ENCODE measurements around the gene PLA2G5.

Gene PLA2G5

DNA sequence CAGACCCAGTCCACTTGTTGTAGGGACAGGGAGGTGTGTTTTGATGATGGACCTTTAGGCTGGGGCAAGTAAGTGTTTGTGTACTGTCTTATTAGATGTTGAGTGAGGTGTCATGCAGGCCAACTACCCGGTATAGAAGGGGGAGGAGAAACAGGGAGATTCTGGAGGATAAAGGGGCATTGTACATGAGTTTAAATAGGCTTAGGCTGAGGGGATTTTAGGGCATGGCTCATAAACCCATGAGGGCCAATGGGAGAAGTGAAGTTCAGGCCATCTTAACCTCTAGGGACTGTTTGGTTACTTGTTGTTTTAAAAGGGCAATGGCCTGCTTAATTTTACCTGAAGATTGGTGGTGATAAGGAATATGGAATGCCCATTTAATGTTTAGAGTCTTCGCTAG is 38.2 kb upstream of the PLA2G5 start:
- TF ChIP-seq CTCF (IDR thresholded peaks at IDR 0.05) = no peak
- H3K4me3 ChIP-seq = no peak overlapping the region
- no peak overlapping the region for H3K27ac ChIP-seq
- H3K9me3 ChIP-seq = peaks cover 0 to 5% (median 2%) of the 10 kb centered on the region in 3 donors
- no peak for DNase-seq
- H3K36me3 ChIP-seq = no peaks in the 10 kb centered on the region
- intact Hi-C loops (cut with DNase I; ENCODE audit: low total_unique reads) = no loop called here
- no peaks in the 10 kb centered on the region for H3K4me1 ChIP-seq
- H3K27me3 ChIP-seq = peaks cover 0 to 28% of the 10 kb centered on the region in 2 donors

DNA sequence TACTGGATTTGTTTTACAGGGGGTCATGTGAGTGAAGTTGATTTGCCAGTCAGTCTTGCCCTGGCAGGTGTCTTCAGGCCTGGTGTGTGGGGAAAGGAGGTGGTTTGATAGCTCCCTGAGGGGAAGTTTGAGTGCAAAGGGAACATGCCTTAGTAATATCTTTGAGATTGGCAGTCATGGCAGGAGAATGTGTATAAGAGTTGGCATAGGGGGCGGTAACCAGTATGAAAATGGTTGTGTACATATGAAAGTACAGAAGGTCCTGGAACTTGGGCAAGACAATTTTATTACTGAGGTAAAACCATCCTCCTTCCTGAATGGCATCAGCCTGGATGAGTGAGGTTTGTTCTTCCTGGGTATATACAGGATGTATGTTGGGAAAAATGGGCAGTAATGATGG is 37.6 kb upstream of the PLA2G5 start:
- no peak for TF ChIP-seq CTCF (IDR thresholded peaks at IDR 0.05)
- Histone ChIP-seq H3K4me3 (no peak overlapping the region), H3K27me3 (peaks cover 0 to 28% of the 10 kb centered on the region in 2 donors), H3K9me3 (peaks cover 0 to 5% (median 2%) of the 10 kb centered on the region in 3 donors), H3K36me3 (no peaks in the 10 kb centered on the region), H3K4me1 (no peaks in the 10 kb centered on the region), H3K27ac (no peak overlapping the region)
- intact Hi-C loops (cut with DNase I; ENCODE audit: low total_unique reads) = no loop called here
- no peak for DNase-seq

DNA sequence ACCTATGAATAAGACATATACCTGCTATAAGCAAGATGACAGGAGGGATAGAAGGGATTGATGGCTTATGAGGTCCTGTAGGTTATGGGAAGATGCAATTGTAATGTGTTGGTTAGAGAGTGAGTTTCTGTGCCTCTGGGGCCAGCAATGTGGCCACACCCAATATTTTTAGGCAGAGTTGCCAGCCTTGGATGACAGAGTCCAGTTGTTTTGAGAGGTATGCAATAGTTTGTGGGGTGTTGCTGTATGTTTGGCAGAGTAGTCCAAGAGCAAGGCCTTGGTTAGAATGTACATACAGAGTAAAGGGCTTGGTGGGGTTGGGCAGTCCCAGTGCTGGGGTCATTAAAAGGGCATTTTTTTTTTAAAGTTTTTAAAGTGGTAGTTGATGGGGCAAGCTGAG is 36.6 kb upstream of the PLA2G5 start:
- no peak overlapping the region for H3K27ac ChIP-seq
- TF ChIP-seq CTCF (IDR thresholded peaks at IDR 0.05) = no peak
- no peaks in the 10 kb centered on the region for H3K4me1 ChIP-seq
- H3K36me3 ChIP-seq = no peaks in the 10 kb centered on the region
- H3K9me3 ChIP-seq = peaks cover 0 to 5% (median 2%) of the 10 kb centered on the region in 3 donors
- H3K27me3 ChIP-seq = peaks cover 0 to 28% of the 10 kb centered on the region in 2 donors
- H3K4me3 ChIP-seq = no peak overlapping the region
- DNase-seq = no peak
- intact Hi-C loops (cut with DNase I; ENCODE audit: low total_unique reads) = no loop called here

DNA sequence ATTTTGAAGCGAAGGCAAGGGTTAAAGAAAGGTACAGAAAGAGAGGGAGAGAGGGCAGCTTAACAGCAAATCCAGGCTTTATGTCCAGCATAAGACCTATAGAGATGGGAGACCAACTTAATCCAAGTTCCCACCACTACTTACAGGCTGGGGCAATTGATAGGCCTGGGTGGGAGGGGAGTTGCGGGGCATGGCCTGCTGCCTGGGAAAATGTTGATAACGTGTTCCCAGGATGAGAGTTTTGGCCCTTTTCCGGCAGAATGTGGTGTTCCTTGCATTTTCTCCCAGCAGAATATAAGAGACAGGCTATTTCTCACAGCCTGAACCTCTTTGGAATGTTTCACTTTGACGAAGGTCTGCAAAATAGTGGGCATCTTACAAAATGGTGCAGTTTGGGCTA is 34.9 kb upstream of the PLA2G5 start:
- Histone ChIP-seq H3K4me3 (no peak overlapping the region), H3K27me3 (peaks cover 0 to 19% of the 10 kb centered on the region in 2 donors), H3K4me1 (no peaks in the 10 kb centered on the region), H3K36me3 (no peaks in the 10 kb centered on the region), H3K9me3 (peaks cover 0 to 5% (median 2%) of the 10 kb centered on the region in 3 donors), H3K27ac (no peak overlapping the region)
- intact Hi-C loops (cut with DNase I; ENCODE audit: low total_unique reads) = no loop called here
- TF ChIP-seq CTCF (IDR thresholded peaks at IDR 0.05) = no peak
- DNase-seq = no peak

DNA sequence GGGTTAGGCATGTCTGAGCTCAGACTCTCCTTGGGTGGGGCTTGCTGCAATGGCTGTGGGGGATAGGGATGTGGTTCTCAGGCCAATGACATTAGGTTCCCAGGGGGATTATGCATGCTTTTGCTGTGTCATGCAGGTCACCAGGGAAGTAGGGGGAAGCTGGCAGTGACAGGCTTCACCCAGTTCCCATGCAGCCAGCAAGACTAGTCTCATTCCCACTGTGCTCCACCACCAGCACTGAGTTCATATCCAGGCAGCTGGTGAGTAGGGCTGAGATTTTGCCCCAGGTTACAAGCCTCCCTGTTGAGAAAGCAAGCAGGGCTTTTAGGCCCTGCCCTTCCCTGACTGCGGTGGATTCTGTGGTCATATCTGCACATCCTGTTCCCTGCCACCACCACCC is 32.1 kb upstream of the PLA2G5 start:
- H3K9me3 ChIP-seq = peaks cover 0 to 5% (median 2%) of the 10 kb centered on the region in 3 donors
- peaks cover 0 to 12% of the 10 kb centered on the region in 2 donors for H3K27me3 ChIP-seq
- TF ChIP-seq CTCF (IDR thresholded peaks at IDR 0.05) = no peak
- intact Hi-C loops (cut with DNase I; ENCODE audit: low total_unique reads) = no loop called here
- H3K36me3 ChIP-seq = no peaks in the 10 kb centered on the region
- no peak overlapping the region for H3K4me3 ChIP-seq
- DNase-seq = no peak
- no peaks in the 10 kb centered on the region for H3K4me1 ChIP-seq
- no peak overlapping the region for H3K27ac ChIP-seq

DNA sequence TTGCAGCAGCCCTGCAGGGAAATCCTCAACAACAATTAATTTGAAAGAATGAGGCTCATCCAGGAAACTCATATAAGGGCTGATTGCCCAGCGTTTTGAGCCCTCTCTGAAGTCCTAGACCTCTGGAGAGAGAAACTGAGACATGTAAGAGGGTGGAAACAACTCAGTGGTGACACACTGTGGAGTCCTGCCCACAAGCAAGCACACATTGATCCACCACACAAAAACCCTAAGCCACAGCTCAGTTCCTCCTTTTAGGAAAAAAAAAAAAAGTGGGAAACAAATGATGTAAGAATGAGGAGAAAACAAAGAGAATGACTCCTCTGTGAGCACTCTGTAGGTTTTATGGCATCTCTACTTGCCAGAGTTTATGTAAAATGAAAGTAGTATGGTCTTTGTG is 22.9 kb upstream of the PLA2G5 start:
- intact Hi-C loops (cut with DNase I; ENCODE audit: low total_unique reads) = no loop called here
- no peak for DNase-seq
- Histone ChIP-seq H3K4me1 (no peaks in the 10 kb centered on the region), H3K27ac (no peak overlapping the region), H3K27me3 (no peaks in the 10 kb centered on the region), H3K36me3 (no peaks in the 10 kb centered on the region), H3K4me3 (no peak overlapping the region), H3K9me3 (no peaks in the 10 kb centered on the region)
- no peak for TF ChIP-seq CTCF (IDR thresholded peaks at IDR 0.05)
